Right atrium auricular region (tissue), 2 donors: Measurements from ENCODE around the gene STAB2. TPM values are rescaled to one million over a fixed set of nuclear protein-coding genes. Genes with fewer than 3 reads are reported as not detected.

ENCODE experiments used
- DNase-seq: peaks from one replicate; pipeline ENCODE4 v3.0.0-alpha.2; 2019; ENCODE audit warnings: low spot score
- H3K27ac ChIP-seq, 2 donors: fragments of 200-600 bp; sonication (generic); 1 replicate in 1 of 2; 2 replicates in 1 of 2; pipeline ENCODE4 v1.5.1; 2016 to 2019
- H3K27me3 ChIP-seq, 2 donors: fragments of 200-600 bp; sonication (generic); one replicate each; pipeline versions ENCODE4 v1.5.1 to v1.6.0; 2017 to 2019
- H3K36me3 ChIP-seq: fragments of 200-600 bp; sonication (generic); one replicate; pipeline ENCODE4 v1.5.1; 2016
- H3K4me1 ChIP-seq, 2 donors: fragments of 200-600 bp; sonication (generic); one replicate each; pipeline versions ENCODE4 v1.5.1 to v1.6.0; 2017 to 2019
- H3K4me3 ChIP-seq, 2 donors: fragments of 200-600 bp; sonication (generic); 1 replicate in 1 of 2; 2 replicates in 1 of 2; pipeline ENCODE4 v1.5.1; 2017 to 2019; ENCODE audit warnings: mild to moderate bottlenecking in 1 of 2, moderate library complexity in 1 of 2
- H3K9me3 ChIP-seq, 2 donors: fragments of 200-600 bp; sonication (generic); one replicate each; pipeline ENCODE4 v1.5.1; 2019
- CTCF ChIP-seq, 2 donors: fragments of 200-600 bp; sonication (generic); IDR thresholded peaks; one replicate each; pipeline ENCODE4 v1.5.1; 2019; ENCODE audit warnings: antibody characterized with exemption in 2 of 2
- total RNA-seq, 2 donors: library from RNA; depleted of rRNA; stranded (reverse); fragments of >200 nt; gene quantifications; one replicate each; pipeline ENCODE4 v1.1.0, GENCODE V29; 2016

The STAB2 gene
- total RNA-seq, 2 donors from 2014 or later, result 0.11 TPM; not detected in 1

DNA sequence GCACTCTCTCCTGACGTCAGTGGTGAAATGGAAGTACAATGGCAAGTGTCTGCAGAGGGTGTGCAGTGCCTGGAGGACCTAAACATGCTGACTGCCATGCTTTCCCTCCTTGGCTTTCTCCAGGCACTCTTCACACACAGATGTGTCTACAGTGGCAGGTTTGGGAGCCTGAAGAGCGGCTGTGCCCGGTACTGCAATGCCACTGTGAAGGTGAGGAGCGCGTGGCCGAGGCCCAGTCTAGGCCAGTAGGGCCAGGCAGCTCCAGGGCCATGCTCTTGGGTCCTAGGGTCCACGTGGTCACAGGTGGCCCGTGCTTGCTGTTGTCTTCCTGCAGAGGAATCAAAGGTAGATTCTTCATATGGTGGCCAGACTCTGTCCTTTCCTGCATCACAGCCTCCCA is 81.4 kb downstream of the STAB2 start:
- no peak for DNase-seq
- Histone ChIP-seq H3K27ac (no peak overlapping the region), H3K4me1 (no peaks in the 10 kb centered on the region), H3K36me3 (no peaks in the 10 kb centered on the region), H3K4me3 (no peak overlapping the region), H3K27me3 (no peaks in the 10 kb centered on the region), H3K9me3 (no peaks in the 10 kb centered on the region)
- no peak for TF ChIP-seq CTCF (IDR thresholded peaks at IDR 0.05)

- H3K4me1 ChIP-seq, result no peaks in the 10 kb centered on the region
- H3K36me3 ChIP-seq, result no peaks in the 10 kb centered on the region
- H3K9me3 ChIP-seq, result no peaks in the 10 kb centered on the region
- no peak overlapping the region for H3K4me3 ChIP-seq
- DNase-seq, result no peak
- no peak overlapping the region for H3K27ac ChIP-seq
- no peak for TF ChIP-seq CTCF (IDR thresholded peaks at IDR 0.05)
- no peaks in the 10 kb centered on the region for H3K27me3 ChIP-seq
Measured at GRCh38 chr12:103671367-103671766, 84.3 kb downstream of the STAB2 start.

DNA sequence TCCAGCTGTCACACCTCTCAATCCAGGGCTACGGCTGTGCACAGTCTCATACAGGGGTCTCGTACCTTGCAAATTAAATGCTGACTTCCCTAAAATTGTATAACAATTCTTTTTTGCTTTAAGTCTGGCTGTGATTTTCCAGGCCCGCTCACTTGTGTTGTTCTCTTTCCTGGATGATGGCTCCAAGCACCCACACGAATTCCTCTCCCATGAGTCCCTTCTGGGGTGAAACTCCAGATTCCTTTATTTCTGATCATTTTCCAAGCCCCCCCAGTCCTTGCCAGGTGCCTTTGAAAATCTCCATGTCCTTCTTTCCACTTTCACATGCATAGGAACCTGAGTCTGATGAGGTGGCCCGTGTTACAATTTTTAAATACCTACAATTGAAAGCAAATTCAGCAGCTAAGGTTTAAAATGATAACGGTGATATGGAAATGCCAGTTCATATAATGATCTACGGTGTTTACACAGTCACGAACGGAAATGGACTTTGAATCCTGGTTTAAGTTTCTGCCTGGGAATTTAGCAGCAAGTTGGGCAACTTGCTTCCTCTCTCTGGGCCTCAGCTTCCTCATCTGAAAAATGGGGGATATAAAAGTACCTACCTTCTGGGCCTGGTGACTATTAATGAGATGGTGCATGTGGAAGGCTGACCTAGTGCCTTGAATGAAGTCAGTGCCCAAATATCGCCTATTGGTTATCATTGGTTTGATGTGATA is 85.5 kb downstream of the STAB2 start:
- Histone ChIP-seq H3K9me3 (no peaks in the 10 kb centered on the region), H3K4me1 (no peaks in the 10 kb centered on the region), H3K4me3 (no peak overlapping the region), H3K36me3 (no peaks in the 10 kb centered on the region), H3K27me3 (no peaks in the 10 kb centered on the region), H3K27ac (no peak overlapping the region)
- TF ChIP-seq CTCF (IDR thresholded peaks at IDR 0.05), result no peak
- DNase-seq, result no peak

GRCh38 chr12:103673487-103673886 is 86.4 kb downstream of the STAB2 start:
- Histone ChIP-seq H3K27me3 (no peaks in the 10 kb centered on the region), H3K27ac (no peak overlapping the region), H3K4me1 (no peaks in the 10 kb centered on the region), H3K4me3 (no peak overlapping the region), H3K36me3 (no peaks in the 10 kb centered on the region), H3K9me3 (no peaks in the 10 kb centered on the region)
- no peak for TF ChIP-seq CTCF (IDR thresholded peaks at IDR 0.05)
- DNase-seq, result no peak

- no peak for DNase-seq
- TF ChIP-seq CTCF (IDR thresholded peaks at IDR 0.05), result no peak
- no peaks in the 10 kb centered on the region for H3K4me1 ChIP-seq
- no peaks in the 10 kb centered on the region for H3K9me3 ChIP-seq
- H3K36me3 ChIP-seq, result no peaks in the 10 kb centered on the region
- H3K27me3 ChIP-seq, result no peaks in the 10 kb centered on the region
- no peak overlapping the region for H3K27ac ChIP-seq
- no peak overlapping the region for H3K4me3 ChIP-seq
Measured at GRCh38 chr12:103673891-103674375, 86.9 kb downstream of the STAB2 start.

DNA sequence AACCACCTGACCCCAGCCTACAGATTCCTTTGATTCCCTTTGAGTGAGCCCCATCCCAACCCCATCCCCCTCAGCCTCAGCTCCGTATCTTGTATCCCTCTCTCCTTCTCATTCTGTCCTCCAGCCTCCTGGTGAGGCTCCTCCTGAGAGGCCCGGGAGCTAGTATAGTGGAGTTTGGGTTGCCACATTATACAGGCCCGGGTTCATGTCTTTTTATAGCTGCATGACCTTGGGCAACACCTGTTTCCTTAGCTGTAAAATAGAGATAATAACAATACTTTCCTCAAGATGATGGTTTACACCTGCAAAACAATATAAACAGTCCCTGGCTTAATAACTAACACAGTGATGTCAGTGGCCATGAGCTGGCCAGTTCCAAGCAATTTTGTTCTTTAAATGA is 89.8 kb downstream of the STAB2 start:
- Histone ChIP-seq H3K27ac (no peak overlapping the region), H3K27me3 (no peaks in the 10 kb centered on the region), H3K4me1 (peaks cover 0 to 17% of the 10 kb centered on the region in 2 donors), H3K9me3 (no peaks in the 10 kb centered on the region), H3K4me3 (no peak overlapping the region), H3K36me3 (no peaks in the 10 kb centered on the region)
- no peak for DNase-seq
- TF ChIP-seq CTCF (IDR thresholded peaks at IDR 0.05), result no peak
